Measurements from ENCODE around the gene FAHD2A. TPM values are rescaled to one million over a fixed set of nuclear protein-coding genes. Genes with fewer than 3 reads are reported as not detected.

Gene FAHD2A
- total RNA-seq, 1 donor from 2014 or later, result 36.4 TPM

DNA sequence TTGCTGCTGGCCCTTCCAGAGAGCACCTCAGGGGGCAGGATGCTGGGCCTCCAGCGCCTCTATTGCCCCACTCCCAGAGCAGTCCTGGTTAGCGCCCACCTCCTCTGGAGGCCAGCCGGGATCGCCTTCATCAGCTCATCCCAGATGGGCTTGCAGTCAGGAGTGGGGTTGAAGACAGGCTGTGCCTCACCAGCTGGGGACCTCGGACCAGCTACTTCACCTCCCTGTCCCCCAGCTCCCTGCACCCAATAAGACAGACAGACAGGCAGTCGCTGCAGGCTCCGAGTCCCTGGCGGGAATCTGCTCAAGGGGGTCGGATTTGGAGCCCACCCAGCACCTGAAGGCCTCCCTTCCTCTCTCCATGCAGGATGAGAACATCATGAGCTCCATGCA is 18.9 kb upstream of the FAHD2A start:
- Mint-ChIP-seq H3K4me3 (peak overlapping the region; percentile 27), H3K27ac (peak overlapping the region; percentile 69), H3K36me3 (no peaks in the 10 kb centered on the region), H3K27me3 (ENCODE audit: insufficient read depth, low read depth) (peaks cover 3% of the 10 kb centered on the region), H3K4me1 (peaks cover 11% of the 10 kb centered on the region), H3K9me3 (no peaks in the 10 kb centered on the region)
- H3K9me3 ChIP-seq (ENCODE audit: low read depth), result no peaks in the 10 kb centered on the region
- H2AFZ ChIP-seq (replicated peaks), result no peak overlapping the region
- H3K9ac ChIP-seq, result no peak overlapping the region
- peaks cover 7% of the 10 kb centered on the region for H3K4me1 ChIP-seq
- no peak for DNase-seq (ENCODE audit: low spot score)
- H3K4me2 ChIP-seq, result no peak overlapping the region
- TF ChIP-seq EZH2phosphoT487 (IDR thresholded peaks at IDR 0.05) (no peak), EZH2 (IDR thresholded peaks at IDR 0.05) (no peak)
- TF ChIP-seq, protein P1, sequence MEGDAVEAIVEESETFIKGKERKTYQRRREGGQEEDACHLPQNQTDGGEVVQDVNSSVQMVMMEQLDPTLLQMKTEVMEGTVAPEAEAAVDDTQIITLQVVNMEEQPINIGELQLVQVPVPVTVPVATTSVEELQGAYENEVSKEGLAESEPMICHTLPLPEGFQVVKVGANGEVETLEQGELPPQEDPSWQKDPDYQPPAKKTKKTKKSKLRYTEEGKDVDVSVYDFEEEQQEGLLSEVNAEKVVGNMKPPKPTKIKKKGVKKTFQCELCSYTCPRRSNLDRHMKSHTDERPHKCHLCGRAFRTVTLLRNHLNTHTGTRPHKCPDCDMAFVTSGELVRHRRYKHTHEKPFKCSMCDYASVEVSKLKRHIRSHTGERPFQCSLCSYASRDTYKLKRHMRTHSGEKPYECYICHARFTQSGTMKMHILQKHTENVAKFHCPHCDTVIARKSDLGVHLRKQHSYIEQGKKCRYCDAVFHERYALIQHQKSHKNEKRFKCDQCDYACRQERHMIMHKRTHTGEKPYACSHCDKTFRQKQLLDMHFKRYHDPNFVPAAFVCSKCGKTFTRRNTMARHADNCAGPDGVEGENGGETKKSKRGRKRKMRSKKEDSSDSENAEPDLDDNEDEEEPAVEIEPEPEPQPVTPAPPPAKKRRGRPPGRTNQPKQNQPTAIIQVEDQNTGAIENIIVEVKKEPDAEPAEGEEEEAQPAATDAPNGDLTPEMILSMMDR (IDR thresholded peaks at IDR 0.05), result no peak
- no peak overlapping the region for H3K27ac ChIP-seq
- peaks cover 8% of the 10 kb centered on the region for H3K27me3 ChIP-seq
- no peaks in the 10 kb centered on the region for H3F3A ChIP-seq (ENCODE audit: low read depth)
- H3K36me3 ChIP-seq, result no peaks in the 10 kb centered on the region
- H3K79me2 ChIP-seq (ENCODE audit: low read depth), result no peaks in the 10 kb centered on the region
- no peak overlapping the region for H3K4me3 ChIP-seq
- H4K20me1 ChIP-seq (ENCODE audit: low read depth), result no peaks in the 10 kb centered on the region

DNA sequence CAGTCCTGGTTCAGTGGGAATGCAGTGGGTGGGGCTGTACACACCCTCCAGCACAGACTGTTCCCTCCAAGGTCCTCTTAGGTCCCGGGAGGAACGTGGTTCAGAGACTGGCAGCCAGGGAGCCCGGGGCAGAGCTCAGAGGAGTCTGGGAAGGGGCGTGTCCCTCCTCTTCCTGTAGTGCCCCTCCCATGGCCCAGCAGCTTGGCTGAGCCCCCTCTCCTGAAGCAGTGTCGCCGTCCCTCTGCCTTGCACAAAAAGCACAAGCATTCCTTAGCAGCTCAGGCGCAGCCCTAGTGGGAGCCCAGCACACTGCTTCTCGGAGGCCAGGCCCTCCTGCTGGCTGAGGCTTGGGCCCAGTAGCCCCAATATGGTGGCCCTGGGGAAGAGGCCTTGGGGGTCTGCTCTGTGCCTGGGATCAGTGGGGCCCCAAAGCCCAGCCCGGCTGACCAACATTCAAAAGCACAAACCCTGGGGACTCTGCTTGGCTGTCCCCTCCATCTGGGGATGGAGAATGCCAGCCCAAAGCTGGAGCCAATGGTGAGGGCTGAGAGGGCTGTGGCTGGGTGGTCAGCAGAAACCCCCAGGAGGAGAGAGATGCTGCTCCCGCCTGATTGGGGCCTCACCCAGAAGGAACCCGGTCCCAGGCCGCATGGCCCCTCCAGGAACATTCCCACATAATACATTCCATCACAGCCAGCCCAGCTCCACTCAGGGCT is 17.5 kb upstream of the FAHD2A start:
- Mint-ChIP-seq H3K4me1 (peaks cover 8% of the 10 kb centered on the region), H3K27me3 (ENCODE audit: insufficient read depth, low read depth) (peaks cover 6% of the 10 kb centered on the region), H3K4me3 (no peak overlapping the region), H3K9me3 (no peaks in the 10 kb centered on the region), H3K36me3 (no peaks in the 10 kb centered on the region), H3K27ac (no peak overlapping the region)
- Histone ChIP-seq H3K27ac (no peak overlapping the region), H4K20me1 (ENCODE audit: low read depth) (no peaks in the 10 kb centered on the region), H3K9me3 (ENCODE audit: low read depth) (no peaks in the 10 kb centered on the region), H3F3A (ENCODE audit: low read depth) (no peaks in the 10 kb centered on the region), H3K4me2 (no peak overlapping the region), H3K27me3 (peaks cover 13% of the 10 kb centered on the region), H2AFZ (replicated peaks) (peak overlapping the region; percentile 82), H3K4me3 (no peak overlapping the region), H3K36me3 (no peaks in the 10 kb centered on the region), H3K79me2 (ENCODE audit: low read depth) (no peaks in the 10 kb centered on the region), H3K4me1 (no peaks in the 10 kb centered on the region), H3K9ac (no peak overlapping the region)
- TF ChIP-seq EZH2 (IDR thresholded peaks at IDR 0.05) (no peak), EZH2phosphoT487 (IDR thresholded peaks at IDR 0.05) (no peak)
- TF ChIP-seq, protein P1 (IDR thresholded peaks at IDR 0.05), result peak; percentile 24
- DNase-seq (ENCODE audit: low spot score), result peak; percentile 76

DNA sequence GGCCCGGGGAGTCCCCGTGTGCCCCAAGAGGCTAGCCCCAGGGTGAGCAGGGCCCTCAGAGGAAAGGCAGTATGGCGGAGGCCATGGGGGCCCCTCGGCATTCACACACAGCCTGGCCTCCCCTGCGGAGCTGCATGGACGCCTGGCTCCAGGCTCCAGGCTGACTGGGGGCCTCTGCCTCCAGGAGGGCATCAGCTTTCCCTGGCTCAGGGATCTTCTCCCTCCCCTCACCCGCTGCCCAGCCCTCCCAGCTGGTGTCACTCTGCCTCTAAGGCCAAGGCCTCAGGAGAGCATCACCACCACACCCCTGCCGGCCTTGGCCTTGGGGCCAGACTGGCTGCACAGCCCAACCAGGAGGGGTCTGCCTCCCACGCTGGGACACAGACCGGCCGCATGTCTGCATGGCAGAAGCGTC is 16.9 kb upstream of the FAHD2A start:
- TF ChIP-seq, protein P1 (IDR thresholded peaks at IDR 0.05), result no peak
- no peak for TF ChIP-seq EZH2 (IDR thresholded peaks at IDR 0.05)
- Histone ChIP-seq H3K4me1 (no peaks in the 10 kb centered on the region), H3K79me2 (ENCODE audit: low read depth) (no peaks in the 10 kb centered on the region), H4K20me1 (ENCODE audit: low read depth) (no peaks in the 10 kb centered on the region), H3K9ac (no peak overlapping the region), H3K27ac (no peak overlapping the region), H2AFZ (replicated peaks) (peak overlapping the region; percentile 82), H3F3A (ENCODE audit: low read depth) (no peaks in the 10 kb centered on the region), H3K9me3 (ENCODE audit: low read depth) (no peaks in the 10 kb centered on the region), H3K36me3 (no peaks in the 10 kb centered on the region), H3K4me2 (no peak overlapping the region), H3K4me3 (no peak overlapping the region), H3K27me3 (peaks cover 13% of the 10 kb centered on the region)
- Mint-ChIP-seq H3K9me3 (no peaks in the 10 kb centered on the region), H3K36me3 (no peaks in the 10 kb centered on the region), H3K27ac (no peak overlapping the region), H3K27me3 (ENCODE audit: insufficient read depth, low read depth) (peaks cover 6% of the 10 kb centered on the region), H3K4me3 (no peak overlapping the region), H3K4me1 (peaks cover 8% of the 10 kb centered on the region)
- DNase-seq (ENCODE audit: low spot score), result no peak
